Measurements from ENCODE around the gene KRT6A. TPM values are rescaled to one million over a fixed set of nuclear protein-coding genes. Genes with fewer than 3 reads are reported as not detected.

The KRT6A gene
- total and polyA plus RNA-seq, 10 of the 15 experiments (the other 5 are each of a cell fraction or from before 2014, with no cell fraction given) = 0.96 TPM; not detected in 9

GRCh38 chr12:52517888-52518287, 24.8 kb upstream of the KRT6A start:
- Histone ChIP-seq H3K27ac (ENCODE audit: control insufficient read depth, insufficient read depth) (no peak overlapping the region), H3K4me3 (no peak overlapping the region), H3K9me3 (replicated peaks; ENCODE audit: control insufficient read depth, insufficient read depth, low read length) (no peaks in the 10 kb centered on the region), H3K36me3 (ENCODE audit: control insufficient read depth in 2 of 2, insufficient read depth in 2 of 2, low read length in 1 of 2) (no peaks in the 10 kb centered on the region), H3K27me3 (replicated peaks in 1 of 2; ENCODE audit: control insufficient read depth in 2 of 2, insufficient read depth in 2 of 2, low read length in 1 of 2) (peaks cover 0 to 3% of the 10 kb centered on the region in 2 experiments; a peak in 3 of 4 replicates), H3K4me1 (ENCODE audit: control insufficient read depth, insufficient read depth, low read length) (no peaks in the 10 kb centered on the region), H2AFZ (ENCODE audit: control insufficient read depth, low read depth, low read length) (no peak overlapping the region), H3K79me2 (ENCODE audit: control insufficient read depth, insufficient read depth, low read length) (no peaks in the 10 kb centered on the region), H3K4me2 (ENCODE audit: control insufficient read depth, insufficient read depth) (no peak overlapping the region), H3K9ac (ENCODE audit: control insufficient read depth, insufficient read depth, low read length) (no peak overlapping the region), H4K20me1 (ENCODE audit: control insufficient read depth, insufficient read depth) (no peaks in the 10 kb centered on the region)
- WGBS (ENCODE audit: insufficient coverage, insufficient replicate concordance, low lambda C conversion rate, missing lambda C conversion rate) = 7% methylated on average over 5 of the region's 5 CpGs
- in situ Hi-C loops (cut with MboI) = no loop called here
- intact Hi-C loops (cut with micrococcal nuclease; ENCODE audit: unreplicated experiment) = no loop called here
- BruUV-seq (replicated peaks) = no TSS peak
- TF ChIP-seq PAX8 (IDR thresholded peaks at IDR 0.05) = no peak
- TF ChIP-seq RB1 (IDR thresholded peaks at IDR 0.05; ENCODE audit: borderline replicate concordance) = no peak
- no peak for TF ChIP-seq JUND (IDR thresholded peaks at IDR 0.05; ENCODE audit: low read depth, low read length)
- TF ChIP-seq CUX1 (IDR thresholded peaks at IDR 0.05; ENCODE audit: insufficient replicate concordance, low read depth, low read length) = no peak
- TF ChIP-seq ZNF207 (IDR thresholded peaks at IDR 0.05; ENCODE audit: borderline replicate concordance) = no peak
- no peak for TF ChIP-seq ZNF384 (IDR thresholded peaks at IDR 0.05; ENCODE audit: borderline replicate concordance, low read depth, low read length)
- no peak for TF ChIP-seq ZNF217 (IDR thresholded peaks at IDR 0.05)
- no peak for TF ChIP-seq SIX5 (IDR thresholded peaks at IDR 0.05; ENCODE audit: low read depth, low read length, severe bottlenecking)
- TF ChIP-seq GATAD2B (conservative IDR thresholded peaks at IDR 0.05; ENCODE audit: low read depth) = no peak
- no peak for TF ChIP-seq POLR2AphosphoS5 (IDR thresholded peaks at IDR 0.05; ENCODE audit: low read length)
- TF ChIP-seq MYC (IDR thresholded peaks at IDR 0.05; ENCODE audit: insufficient read depth, insufficient read length, insufficient replicate concordance, low read length, severe bottlenecking) = no peak
- TF ChIP-seq EGR1 (IDR thresholded peaks at IDR 0.05; ENCODE audit: borderline replicate concordance in 1 of 2, low read depth in 2 of 2, low read length in 2 of 2) = no peak
- no peak for TF ChIP-seq KDM1A (IDR thresholded peaks at IDR 0.05; ENCODE audit: borderline replicate concordance)
- no peak for TF ChIP-seq ATF3 (IDR thresholded peaks at IDR 0.05; ENCODE audit: borderline replicate concordance, extremely low read depth, low read depth, low read length)
- no peak for TF ChIP-seq USF1 (IDR thresholded peaks at IDR 0.05; ENCODE audit: borderline replicate concordance, extremely low read length, insufficient read depth, low read depth, low read length)
- no peak for TF ChIP-seq NFIC (IDR thresholded peaks at IDR 0.05; ENCODE audit: low read depth, low read length)
- no peak for TF ChIP-seq ESRRA (IDR thresholded peaks at IDR 0.05; ENCODE audit: low read length)
- TF ChIP-seq IRF5 (IDR thresholded peaks at IDR 0.05; ENCODE audit: borderline replicate concordance) = no peak
- ChIA-PET RAD21 (ENCODE audit: unreplicated experiment) (no interaction called here), SMC1A (ENCODE audit: uncharacterized antibody, unreplicated experiment) (no interaction called here), CTCF (no interaction called here), POLR2A (no interaction called here)
- no peak for FAIRE-seq
- DNase-seq (ENCODE audit: low read depth, low spot score) = no peak
- no peak for ATAC-seq

Data from GM12878 (cell line).